Esophagus muscularis mucosa (tissue), 4 donors: ENCODE measurements around the gene GRHL3. TPM values are rescaled to one million over a fixed set of nuclear protein-coding genes. Genes with fewer than 3 reads are reported as not detected.

Experiments used
- DNase-seq: peaks from one replicate; pipeline ENCODE4 v3.0.0-alpha.2; 2017; ENCODE audit errors: extremely low spot score
- H3K27ac ChIP-seq, 4 donors: fragments of 200-600 bp; sonication (generic); replicated peaks in 1 of 4; 1 replicate in 3 of 4; 2 replicates in 1 of 4; pipeline ENCODE4 v1.5.1; 2016 to 2019; ENCODE audit warnings: mild to moderate bottlenecking in 1 of 4
- H3K27me3 ChIP-seq, 4 donors: fragments of 200-600 bp; sonication (generic); one replicate each; pipeline versions ENCODE4 v1.5.1 to v1.6.0; 2016 to 2019
- H3K36me3 ChIP-seq, 4 donors: fragments of 200-600 bp; sonication (generic); one replicate each; pipeline ENCODE4 v1.5.1; 2016 to 2019
- H3K4me1 ChIP-seq, 4 donors: fragments of 200-600 bp; sonication (generic); one replicate each; pipeline ENCODE4 v1.5.1; 2016 to 2019
- H3K4me3 ChIP-seq, 4 donors: fragments of 200-600 bp; sonication (generic); 1 replicate in 2 of 4; 2 replicates in 2 of 4; pipeline ENCODE4 v1.5.1; 2016 to 2019; ENCODE audit warnings: mild to moderate bottlenecking in 4 of 4, moderate library complexity in 1 of 4
- H3K9me3 ChIP-seq, 4 donors: fragments of 200-600 bp; sonication (generic); 1 replicate in 3 of 4; 2 replicates in 1 of 4; pipeline ENCODE4 v1.5.1; 2016 to 2019
- EP300 ChIP-seq: sonication (generic); formaldehyde crosslinking; IDR thresholded peaks from one replicate; pipeline ENCODE4 v1.6.1; 2017; ENCODE audit warnings: antibody characterized with exemption
- POLR2A ChIP-seq: fragments of 450-650 bp; IDR thresholded peaks from one replicate; pipeline ENCODE4 v1.6.1; 2017; ENCODE audit warnings: antibody characterized with exemption, moderate library complexity, mild to moderate bottlenecking, low read depth
- POLR2AphosphoS5 ChIP-seq, 2 donors: sonication (generic); formaldehyde crosslinking; IDR thresholded peaks; one replicate each; pipeline ENCODE4 v1.6.1; 2017; ENCODE audit warnings: antibody characterized with exemption in 2 of 2
- WGBS: methylation state at CpG from one replicate; pipeline ENCODE4 v1.1.5; 2018; 5-methylcytosine and 5-hydroxymethylcytosine counted together
- intact Hi-C: fragments of 100-400 bp; cut with DNase I; formaldehyde crosslinking; loops from one replicate; pipeline ENCODE4 v1.15.1; 2023
- total RNA-seq, 4 donors: library from RNA; depleted of rRNA; stranded (reverse); fragments of >200 nt; gene quantifications; one replicate each; pipeline versions ENCODE4 v1.1.0 to v1.2.1, GENCODE V29; 2016
- TF ChIP-seq, protein P1 (sequence below), 3 experiments: fragments of 200-600 bp in 2 of 3; fragments of 450-650 bp in 1 of 3; sonication (generic) in 2 of 3; IDR thresholded peaks; one replicate each; pipeline ENCODE4 v1.5.1; 2017 to 2019; ENCODE audit warnings: antibody characterized with exemption in 3 of 3, mild to moderate bottlenecking in 2 of 3, moderate library complexity in 1 of 3

The GRHL3 gene
- total RNA-seq, 4 donors from 2014 or later: not detected

DNA sequence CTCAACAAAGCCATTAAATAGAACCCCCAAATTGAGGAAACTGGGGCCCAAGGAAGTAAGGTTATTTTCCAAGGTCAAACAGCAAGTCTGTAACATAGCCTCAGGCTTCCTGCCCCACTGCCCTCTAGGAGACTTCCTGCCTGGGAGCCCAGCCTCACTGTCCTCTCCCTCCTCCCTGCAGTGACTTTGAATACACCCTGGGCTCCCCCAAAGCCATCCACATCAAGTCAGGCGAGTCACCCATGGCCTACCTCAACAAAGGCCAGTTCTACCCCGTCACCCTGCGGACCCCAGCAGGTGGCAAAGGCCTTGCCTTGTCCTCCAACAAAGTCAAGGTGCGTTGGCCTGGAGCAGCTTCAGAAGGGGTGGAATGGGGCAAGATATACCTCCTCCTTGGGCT is 18.3 kb downstream of the GRHL3 start:
- TF ChIP-seq POLR2AphosphoS5 (IDR thresholded peaks at IDR 0.05): no peak
- TF ChIP-seq POLR2A: no peak
- TF ChIP-seq, protein P1, sequence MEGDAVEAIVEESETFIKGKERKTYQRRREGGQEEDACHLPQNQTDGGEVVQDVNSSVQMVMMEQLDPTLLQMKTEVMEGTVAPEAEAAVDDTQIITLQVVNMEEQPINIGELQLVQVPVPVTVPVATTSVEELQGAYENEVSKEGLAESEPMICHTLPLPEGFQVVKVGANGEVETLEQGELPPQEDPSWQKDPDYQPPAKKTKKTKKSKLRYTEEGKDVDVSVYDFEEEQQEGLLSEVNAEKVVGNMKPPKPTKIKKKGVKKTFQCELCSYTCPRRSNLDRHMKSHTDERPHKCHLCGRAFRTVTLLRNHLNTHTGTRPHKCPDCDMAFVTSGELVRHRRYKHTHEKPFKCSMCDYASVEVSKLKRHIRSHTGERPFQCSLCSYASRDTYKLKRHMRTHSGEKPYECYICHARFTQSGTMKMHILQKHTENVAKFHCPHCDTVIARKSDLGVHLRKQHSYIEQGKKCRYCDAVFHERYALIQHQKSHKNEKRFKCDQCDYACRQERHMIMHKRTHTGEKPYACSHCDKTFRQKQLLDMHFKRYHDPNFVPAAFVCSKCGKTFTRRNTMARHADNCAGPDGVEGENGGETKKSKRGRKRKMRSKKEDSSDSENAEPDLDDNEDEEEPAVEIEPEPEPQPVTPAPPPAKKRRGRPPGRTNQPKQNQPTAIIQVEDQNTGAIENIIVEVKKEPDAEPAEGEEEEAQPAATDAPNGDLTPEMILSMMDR (IDR thresholded peaks at IDR 0.05): no peak
- no peak for TF ChIP-seq EP300
- Histone ChIP-seq H3K4me3 (no peak overlapping the region), H3K27me3 (no peaks in the 10 kb centered on the region), H3K36me3 (no peaks in the 10 kb centered on the region), H3K4me1 (no peaks in the 10 kb centered on the region), H3K9me3 (no peaks in the 10 kb centered on the region), H3K27ac (no peak overlapping the region)
- no peak for DNase-seq
- WGBS: 93% methylated on average over 4 of the region's 4 CpGs
- intact Hi-C loops: no loop called here

DNA sequence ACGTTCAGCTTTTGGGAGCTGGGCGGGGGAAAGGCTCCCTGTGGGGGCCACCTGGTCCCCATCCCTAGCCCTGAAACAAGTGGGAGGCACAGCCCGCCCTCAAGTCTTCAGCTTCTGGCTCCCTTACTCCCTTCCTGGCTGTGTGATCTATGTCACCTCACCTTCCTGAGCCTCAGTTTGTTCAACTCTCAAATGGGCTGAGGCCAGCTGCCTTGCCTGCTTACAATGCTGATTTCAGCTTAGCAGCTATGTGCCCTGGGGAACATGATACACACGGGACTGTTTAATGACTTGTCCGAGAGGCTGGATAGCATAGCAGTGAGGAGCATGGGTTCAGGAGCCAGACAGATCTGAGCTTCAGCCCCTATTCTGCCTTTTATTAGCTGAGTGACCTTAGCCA is 19.3 kb downstream of the GRHL3 start:
- 59% methylated on average over 2 of the region's 5 CpGs for WGBS

DNA sequence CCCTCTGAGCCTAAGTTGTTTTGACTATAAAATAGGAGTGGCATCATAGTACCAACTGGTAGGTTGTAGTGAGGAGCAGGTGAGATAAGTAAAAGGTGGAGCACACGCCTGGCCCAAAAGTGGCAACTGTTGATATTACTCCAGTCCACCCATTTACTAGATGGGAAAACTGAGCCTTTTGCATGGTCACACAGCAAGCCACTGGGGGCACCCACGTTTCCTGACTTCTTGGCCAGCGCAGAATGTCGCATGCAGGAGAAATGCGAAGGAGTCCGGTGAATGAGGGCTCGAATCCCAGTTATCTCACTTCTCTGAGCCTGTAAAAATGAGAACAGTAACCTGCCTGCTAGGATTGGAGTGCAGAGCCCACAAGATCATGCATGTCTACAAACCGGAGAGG is 20.8 kb downstream of the GRHL3 start:
- Histone ChIP-seq H3K36me3 (no peaks in the 10 kb centered on the region), H3K27ac (no peak overlapping the region), H3K4me1 (no peaks in the 10 kb centered on the region), H3K27me3 (no peaks in the 10 kb centered on the region), H3K9me3 (no peaks in the 10 kb centered on the region), H3K4me3 (no peak overlapping the region)
- 98% methylated on average over 8 of the region's 8 CpGs for WGBS
- DNase-seq: no peak
- intact Hi-C loops: no loop called here
- TF ChIP-seq POLR2AphosphoS5 (IDR thresholded peaks at IDR 0.05) (no peak), POLR2A (no peak), EP300 (no peak)
- TF ChIP-seq, protein P1 (IDR thresholded peaks at IDR 0.05): no peak

More for the DNA sequence above, 19.3 kb downstream of the GRHL3 start:
- H3K27ac ChIP-seq: no peak overlapping the region
- no peaks in the 10 kb centered on the region for H3K9me3 ChIP-seq
- H3K27me3 ChIP-seq: no peaks in the 10 kb centered on the region
- H3K36me3 ChIP-seq: no peaks in the 10 kb centered on the region
- TF ChIP-seq, protein P1 (IDR thresholded peaks at IDR 0.05): no peak
- no peak for TF ChIP-seq EP300
- TF ChIP-seq POLR2AphosphoS5 (IDR thresholded peaks at IDR 0.05): no peak
- no peak for TF ChIP-seq POLR2A
- no peaks in the 10 kb centered on the region for H3K4me1 ChIP-seq
- intact Hi-C loops: no loop called here
- H3K4me3 ChIP-seq: no peak overlapping the region
- no peak for DNase-seq

DNA sequence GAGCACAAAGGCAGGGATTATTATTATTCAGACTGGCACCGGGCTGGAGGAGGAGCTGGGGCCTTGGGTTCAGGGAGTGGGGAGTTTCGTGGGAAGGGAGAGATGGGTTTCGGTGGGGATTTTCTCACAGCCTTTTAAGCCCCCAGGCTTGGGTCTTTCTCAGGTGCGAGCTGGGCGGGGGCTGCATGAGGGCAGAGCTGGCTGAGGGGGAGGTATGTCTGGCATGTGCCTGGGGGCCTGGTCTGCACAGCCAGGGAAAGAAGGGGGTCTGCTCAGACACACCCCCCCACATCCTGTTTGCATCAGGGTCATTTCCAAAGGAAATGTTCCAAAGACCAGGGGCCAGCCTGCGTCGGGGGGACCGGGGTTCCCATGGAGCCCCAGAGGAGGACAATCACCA is 21.6 kb downstream of the GRHL3 start:
- no peak for DNase-seq
- Histone ChIP-seq H3K36me3 (no peaks in the 10 kb centered on the region), H3K9me3 (no peaks in the 10 kb centered on the region), H3K4me1 (no peaks in the 10 kb centered on the region), H3K4me3 (no peak overlapping the region), H3K27ac (no peak overlapping the region), H3K27me3 (no peaks in the 10 kb centered on the region)
- WGBS: 82% methylated on average over 4 of the region's 8 CpGs
- intact Hi-C loops: no loop called here
- TF ChIP-seq, protein P1 (IDR thresholded peaks at IDR 0.05): no peak
- TF ChIP-seq POLR2A (no peak), EP300 (no peak), POLR2AphosphoS5 (IDR thresholded peaks at IDR 0.05) (no peak)

DNA sequence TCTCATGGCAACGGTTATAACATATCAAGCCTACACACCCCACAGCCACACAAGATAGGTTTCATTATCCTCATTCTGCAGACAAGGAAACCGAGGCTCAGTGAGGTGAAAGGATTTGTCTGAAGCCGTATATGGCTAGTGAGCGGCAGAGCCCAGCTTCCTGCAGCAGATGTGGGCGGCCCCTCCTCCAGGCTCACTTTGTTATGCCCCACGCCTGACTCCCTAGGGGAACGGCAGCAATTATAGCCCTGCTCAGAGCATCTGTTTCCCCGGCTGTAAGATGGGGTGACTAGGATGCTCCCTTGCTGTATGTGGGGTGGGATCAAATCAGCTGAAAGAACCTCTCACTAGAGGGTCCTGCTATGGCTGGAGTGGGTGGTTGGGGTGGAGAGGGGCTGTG is 22.1 kb downstream of the GRHL3 start:
- DNase-seq: no peak
- H3K27me3 ChIP-seq: no peaks in the 10 kb centered on the region
- H3K36me3 ChIP-seq: no peaks in the 10 kb centered on the region
- no peaks in the 10 kb centered on the region for H3K9me3 ChIP-seq
- WGBS: 85% methylated on average over 5 of the region's 8 CpGs
- H3K27ac ChIP-seq: no peak overlapping the region
- intact Hi-C loops: no loop called here
- H3K4me3 ChIP-seq: no peak overlapping the region
- H3K4me1 ChIP-seq: no peaks in the 10 kb centered on the region
- TF ChIP-seq EP300: no peak
- TF ChIP-seq, protein P1 (IDR thresholded peaks at IDR 0.05): no peak
- no peak for TF ChIP-seq POLR2AphosphoS5 (IDR thresholded peaks at IDR 0.05)
- TF ChIP-seq POLR2A: no peak
